Measurements from ENCODE around the gene RPS29.

RPS29 gene

DNA sequence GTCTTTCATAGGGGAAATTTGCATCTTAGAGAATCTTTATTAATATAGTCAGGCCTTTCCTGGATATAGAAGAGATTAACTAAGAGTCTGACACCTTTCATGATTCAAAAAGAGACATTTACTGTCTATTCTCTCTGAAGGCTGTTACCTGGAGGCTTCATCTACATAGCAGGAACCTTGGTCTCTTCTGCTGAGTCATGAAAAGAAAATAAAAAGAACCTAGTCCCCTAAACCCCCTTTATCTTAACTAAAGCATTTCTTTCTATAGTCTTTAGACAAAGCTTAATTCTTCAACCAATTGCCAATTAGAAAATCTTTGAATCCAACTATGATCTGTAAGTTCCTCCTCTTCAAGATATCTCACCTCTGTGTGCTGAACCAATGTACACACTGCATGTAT is 33.1 kb downstream of the RPS29 start:
- in situ Hi-C loops (cut with MboI; ENCODE audit: low sequenced_read_pairs) = no loop called here

DNA sequence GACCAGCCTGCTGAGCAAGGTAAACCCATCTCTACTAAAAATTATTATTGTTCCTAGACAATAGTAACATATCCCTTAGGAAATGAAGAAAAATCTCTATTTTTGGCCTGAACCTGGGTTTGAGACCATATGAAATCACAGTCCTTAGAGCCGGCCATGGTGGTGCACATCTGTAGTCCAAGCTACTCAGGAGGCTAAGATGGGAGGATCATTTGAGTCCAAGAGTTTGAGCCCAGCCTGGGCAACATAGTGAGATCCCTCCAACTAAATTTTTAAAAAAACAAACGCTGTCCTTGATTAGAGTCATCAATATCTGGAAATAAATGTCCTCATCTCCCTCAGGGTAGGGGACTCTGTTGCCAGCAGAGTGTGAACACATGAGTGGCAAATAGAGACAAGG is 34.6 kb downstream of the RPS29 start:
- in situ Hi-C loops (cut with MboI; ENCODE audit: low sequenced_read_pairs) = no loop called here

DNA sequence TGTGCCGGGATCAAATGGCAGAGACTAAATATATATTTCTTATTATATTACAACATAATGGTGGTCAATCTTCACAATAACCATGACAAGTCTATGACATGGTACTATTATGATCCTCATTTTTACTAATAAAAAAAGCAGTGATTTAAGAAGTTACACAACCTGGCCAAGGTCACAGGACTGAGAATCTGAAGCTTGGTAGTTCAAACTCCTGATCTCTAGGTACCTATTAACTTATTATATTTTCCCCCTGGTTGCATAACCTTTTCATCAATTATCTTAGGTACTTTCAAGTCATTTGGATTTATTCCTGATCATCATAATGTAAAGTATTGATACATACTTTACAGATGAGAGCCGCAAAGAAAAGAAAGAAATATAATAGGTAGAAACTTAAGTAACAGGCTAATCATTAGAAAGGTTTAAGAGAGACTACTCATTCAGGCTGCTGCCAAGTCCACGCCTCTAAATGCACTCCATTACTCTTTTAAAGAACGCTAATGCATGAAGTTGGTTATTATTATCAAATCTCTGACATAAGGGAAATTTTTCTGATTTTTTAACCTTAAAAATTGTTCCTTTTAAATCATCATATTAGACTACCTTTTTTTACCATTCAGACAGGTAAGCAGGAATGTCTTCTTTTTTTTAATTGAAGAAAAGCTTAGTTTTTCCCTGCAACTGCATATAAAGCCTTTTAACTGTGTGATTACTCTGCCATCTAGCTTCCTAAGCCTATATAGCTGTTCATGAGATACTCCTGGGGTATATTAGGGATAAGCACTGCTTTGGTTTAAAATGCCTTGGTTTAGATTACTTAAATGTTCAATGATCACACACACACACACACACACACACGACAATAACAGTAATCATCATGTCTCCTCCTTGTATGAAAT is 35.6 kb downstream of the RPS29 start:
- in situ Hi-C loops (cut with MboI; ENCODE audit: low sequenced_read_pairs) = no loop called here

DNA sequence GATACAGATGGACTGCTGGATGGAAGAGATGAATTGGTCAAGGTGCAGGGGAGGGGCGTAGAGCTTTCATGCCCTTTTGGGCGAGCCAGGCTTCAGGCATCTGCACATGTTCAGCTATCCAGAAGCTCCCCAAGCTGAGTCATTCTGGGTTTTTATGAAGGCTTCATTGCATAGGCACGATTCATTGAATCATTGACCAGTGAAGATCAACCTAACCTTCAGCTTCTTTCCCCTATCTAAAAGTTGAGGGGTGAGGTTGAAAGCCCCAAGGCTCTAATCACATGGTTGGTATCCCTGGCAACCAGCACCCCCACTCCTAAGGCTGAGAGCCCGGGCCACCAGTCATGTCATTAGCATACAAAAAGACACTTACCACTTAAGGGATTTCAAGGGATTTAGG is 36.3 kb downstream of the RPS29 start:
- in situ Hi-C loops (cut with MboI; ENCODE audit: low sequenced_read_pairs) = no loop called here

DNA sequence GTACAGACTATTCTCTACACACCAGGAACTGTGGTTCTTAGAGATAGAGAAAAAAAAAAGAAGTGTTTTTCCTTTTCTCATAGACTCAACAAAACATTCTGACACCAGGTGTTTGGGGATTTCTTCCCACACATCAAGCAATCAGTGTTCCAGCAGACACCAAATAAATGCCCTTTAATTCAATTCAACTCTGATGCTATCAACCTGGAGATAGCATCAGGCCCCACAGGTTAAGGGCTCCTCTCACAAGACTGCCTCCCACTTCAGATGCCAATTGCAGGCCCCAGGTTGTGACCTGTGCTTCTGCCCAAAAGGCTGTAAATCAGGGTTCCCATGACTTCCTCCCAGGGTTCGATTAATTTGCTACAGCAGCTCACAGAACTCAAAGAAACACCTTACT is 36.7 kb downstream of the RPS29 start:
- in situ Hi-C loops (cut with MboI; ENCODE audit: low sequenced_read_pairs) = no loop called here

DNA sequence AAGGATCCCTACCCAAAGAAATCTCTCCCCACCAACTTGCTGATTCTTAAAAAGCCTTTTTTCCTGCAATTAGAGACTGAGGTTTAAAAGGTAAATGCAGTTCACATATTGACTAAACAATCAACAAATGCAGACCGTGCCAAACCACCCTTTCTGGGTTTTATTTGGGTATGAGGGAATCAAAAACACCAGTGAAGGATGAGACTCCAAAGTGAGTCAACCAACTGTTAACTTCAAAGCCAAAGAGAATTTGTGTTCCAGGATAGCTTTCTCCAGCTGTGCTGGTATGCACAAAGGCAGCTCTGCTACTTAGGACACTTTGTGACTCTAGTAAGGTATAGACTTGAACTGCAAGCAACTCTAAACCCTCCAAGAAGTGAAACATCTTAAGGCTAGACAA is 39.4 kb downstream of the RPS29 start:
- in situ Hi-C loops (cut with MboI; ENCODE audit: low sequenced_read_pairs) = no loop called here

DNA sequence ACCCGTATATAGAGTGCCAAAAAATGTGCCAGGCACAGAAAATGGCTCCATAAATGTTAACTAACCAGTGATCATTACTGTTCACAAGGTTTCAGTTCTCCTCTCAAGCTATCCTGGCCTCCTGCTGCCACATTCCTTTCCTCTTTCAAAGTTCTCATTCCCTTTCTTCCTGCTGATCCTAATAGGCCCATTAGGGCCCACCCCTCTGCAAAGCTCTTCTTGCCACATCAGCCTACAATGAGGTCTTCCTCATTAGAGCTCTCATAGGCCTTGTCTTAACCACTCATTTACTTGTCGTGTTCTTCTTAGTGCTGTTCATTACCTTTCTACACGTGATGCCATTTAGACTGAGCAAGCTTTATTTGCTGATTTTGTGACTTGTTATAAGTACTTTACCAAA is 40.5 kb downstream of the RPS29 start:
- in situ Hi-C loops (cut with MboI; ENCODE audit: low sequenced_read_pairs) = no loop called here

DNA sequence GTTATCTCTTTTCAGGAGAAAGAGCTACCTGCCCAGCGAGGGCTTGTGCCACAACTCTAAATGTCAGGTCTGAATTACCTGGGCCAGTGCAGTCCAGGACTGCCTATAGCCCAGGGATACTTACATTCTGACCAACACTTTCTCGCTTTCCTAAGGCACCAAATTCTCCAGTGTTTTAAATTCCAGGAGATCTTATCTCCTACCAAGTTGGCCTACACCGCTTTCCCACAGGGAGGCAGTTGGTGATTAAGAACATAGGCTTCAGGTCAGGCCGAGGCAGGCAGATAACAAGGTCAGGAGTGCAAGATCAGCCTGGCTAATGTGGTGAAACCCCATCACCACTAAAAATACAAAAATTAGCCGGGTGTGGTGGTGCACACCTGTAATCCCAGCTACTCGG is 41.1 kb downstream of the RPS29 start:
- in situ Hi-C loops (cut with MboI; ENCODE audit: low sequenced_read_pairs) = no loop called here

GRCh38 chr14:49541049-49541448 is 45.1 kb downstream of the RPS29 start:
- in situ Hi-C loops (cut with MboI; ENCODE audit: low sequenced_read_pairs) = no loop called here

- in situ Hi-C loops (cut with MboI; ENCODE audit: low sequenced_read_pairs) = no loop called here
These were observed 47.3 kb downstream of the RPS29 start for GRCh38 chr14:49538852-49539251.

Data from hTERT RPE-1 (cell line).